Stimulated activated CD8-positive, alpha-beta memory T cell treated with anti-CD3 and anti-CD28 coated beads, Interleukin-2, amount 100 ng/mL, for 48 hours (primary cell): ENCODE results near the gene MAPK10.
"Not testable (repeated sequence)": the region's sequence is repeated elsewhere in the genome, so short reads cannot be mapped to it uniquely, and the experiment has no call there.

Source experiments
- DNase-seq, 2 donors: peaks; one replicate each; pipeline ENCODE4 v3.0.0-alpha.2; 2020; ENCODE audit warnings: low read depth in 2 of 2

The MAPK10 gene

DNA sequence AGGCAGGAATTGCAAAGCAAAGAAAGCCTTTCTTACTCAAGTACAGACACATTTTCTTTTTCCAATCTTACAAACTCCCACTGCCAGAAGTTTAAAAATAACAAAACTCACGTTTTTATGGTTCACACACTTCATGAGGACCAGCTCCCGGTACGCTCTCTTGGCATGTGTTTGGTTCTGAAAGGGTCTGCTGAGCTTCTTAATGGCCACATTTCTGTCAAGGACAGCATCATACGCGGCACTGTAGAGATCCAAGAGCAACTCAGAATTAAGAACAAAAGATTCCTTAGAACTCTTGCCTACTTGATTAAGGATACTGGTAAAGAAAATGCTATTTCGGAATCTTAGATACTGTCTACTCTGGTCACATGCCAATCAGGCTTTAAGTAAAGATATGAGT lies 252.7 kb downstream of the MAPK10 start:
- no peak for DNase-seq

DNA sequence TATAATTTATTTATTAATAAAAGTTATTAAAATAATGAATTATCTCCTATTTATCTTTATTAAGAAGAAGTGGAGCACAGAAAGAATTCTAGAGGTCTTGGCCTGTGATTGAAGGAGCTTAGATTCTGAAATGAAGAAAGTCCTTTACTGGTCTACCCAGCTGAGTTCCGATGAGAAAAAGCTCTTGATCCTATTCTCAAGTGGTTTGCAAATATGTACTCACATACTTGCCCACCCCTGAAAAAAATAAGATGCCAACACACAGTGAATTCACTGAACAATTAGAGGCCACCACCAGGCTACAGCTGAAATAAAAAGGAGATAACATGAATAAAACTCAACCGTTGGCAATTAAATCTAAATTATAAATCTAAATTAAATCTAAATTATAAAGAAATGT lies 253.4 kb downstream of the MAPK10 start:
- DNase-seq, result no peak

DNA sequence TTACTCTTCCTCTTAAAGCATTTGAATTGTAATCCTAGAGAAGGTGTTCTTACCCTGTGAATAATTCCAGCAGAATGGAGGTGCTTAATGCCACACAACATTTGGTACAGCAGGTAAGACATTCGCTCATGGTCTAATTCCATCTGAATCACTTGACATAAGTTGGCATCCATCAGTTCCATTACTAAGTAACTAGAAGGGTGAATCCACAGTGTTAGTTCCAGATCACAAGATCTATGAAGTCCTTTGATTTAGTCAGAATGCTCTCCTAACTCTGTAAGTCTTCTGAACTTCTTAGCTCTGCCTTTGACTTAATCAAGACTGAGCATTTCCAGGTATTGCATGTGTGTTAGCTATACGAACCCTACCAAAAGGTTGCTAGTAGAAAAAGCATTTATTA lies 258.0 kb downstream of the MAPK10 start:
- no peak for DNase-seq

DNA sequence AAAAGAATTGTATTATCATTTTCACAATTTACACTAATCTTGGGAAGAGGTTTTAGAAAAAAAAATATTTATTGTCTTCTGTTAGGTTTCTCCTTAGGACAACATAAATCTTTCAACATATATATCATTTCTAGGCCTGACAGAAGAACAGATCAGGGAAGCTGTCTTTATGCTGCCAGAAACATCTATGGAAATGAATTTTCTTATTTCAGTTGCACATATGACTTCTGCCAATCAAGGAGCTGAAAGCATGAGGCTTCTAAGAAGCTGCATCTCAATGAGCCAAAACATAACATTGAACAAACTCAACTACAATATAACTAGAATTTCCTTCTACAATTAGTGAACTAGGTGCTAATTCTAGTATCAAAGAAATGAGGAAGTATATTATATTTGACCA lies 258.4 kb downstream of the MAPK10 start:
- DNase-seq, result no peak

DNA sequence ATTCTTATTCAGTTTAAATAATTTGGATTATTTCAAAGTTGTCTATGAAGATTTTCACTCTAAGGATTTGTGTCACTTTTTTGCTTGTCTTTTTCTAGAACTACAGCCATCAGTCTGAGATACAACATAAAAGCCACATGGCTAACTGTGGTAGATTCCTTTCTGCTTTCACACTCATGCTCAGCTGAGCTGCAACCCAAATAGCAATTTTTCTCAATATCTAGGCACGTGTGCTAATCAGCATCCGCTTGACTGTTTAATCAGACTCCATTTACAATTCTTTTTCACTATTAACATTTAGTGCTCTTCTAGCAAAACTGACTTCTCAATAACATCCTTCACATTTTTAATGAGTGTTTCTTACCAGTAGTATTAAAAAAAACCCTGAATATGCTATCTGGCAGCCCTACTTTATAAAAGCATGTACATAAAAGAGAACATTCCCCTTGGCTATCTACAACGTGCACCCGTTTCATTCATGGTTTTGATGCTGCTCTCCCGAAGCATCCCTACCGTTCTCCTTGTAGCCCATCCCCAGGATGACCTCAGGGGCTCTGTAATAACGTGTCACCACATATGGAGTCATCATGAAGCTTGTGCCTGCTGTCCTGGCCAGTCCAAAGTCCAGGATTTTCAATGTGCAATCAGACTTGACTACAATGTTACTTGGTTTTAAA lies 259.2 kb downstream of the MAPK10 start:
- DNase-seq, result no peak

DNA sequence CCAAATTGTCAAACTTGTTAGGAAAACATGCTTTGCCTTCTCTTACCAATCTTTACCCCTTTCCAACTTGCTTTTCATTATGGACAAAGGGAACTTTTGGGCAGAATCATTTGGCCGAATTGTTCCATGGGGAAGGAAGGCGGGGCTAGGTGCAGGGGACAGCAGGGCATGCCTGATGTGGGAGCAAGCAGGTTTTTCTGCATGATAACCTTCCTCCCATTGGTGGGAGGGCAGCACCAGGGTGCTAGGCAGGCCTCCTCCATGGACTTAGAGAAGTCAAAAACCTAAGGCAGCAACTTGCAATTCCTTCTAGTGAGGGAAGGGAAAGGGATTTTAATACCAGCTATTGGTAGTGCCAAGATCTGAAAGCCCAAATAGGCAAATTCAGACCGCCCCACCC lies 260.5 kb downstream of the MAPK10 start:
- no peak for DNase-seq

DNA sequence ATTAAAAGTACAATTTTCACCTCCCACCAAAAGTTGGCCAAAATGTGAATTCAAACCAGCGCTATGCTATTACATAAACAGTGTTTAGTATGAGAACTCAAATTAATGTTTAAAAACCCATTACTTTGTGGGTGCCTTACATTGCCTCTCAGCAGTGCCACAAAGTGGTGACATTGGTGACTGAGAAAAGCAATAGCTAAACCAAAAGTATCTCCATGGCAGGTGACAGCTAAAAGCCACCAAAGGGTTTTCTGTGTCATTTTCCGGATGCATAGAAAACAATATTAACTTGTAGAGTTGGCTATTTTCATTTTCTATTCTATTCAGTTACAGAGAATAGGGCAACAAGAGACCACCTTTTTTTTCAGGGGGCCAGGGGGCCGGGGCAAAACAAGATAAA lies 261.2 kb downstream of the MAPK10 start:
- no peak for DNase-seq

DNA sequence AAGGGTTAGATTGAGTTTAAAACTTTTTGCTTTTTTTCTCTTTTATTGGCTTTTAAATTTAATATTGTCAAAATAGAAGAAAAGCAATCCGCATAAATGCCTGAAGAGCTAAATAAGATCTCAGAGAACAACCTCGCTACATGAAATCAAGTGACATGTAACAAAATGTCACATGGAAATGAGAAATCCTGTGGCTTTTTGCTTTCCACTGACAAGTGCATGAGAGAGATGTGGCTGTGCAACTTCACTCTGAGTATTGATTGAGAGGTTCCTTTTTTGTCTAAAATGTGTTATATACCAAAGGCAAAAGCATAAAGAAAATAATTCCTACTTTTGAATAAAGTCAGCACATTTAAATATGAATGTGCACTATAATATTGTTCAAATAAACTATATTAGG lies 263.5 kb downstream of the MAPK10 start:
- no peak for DNase-seq

DNA sequence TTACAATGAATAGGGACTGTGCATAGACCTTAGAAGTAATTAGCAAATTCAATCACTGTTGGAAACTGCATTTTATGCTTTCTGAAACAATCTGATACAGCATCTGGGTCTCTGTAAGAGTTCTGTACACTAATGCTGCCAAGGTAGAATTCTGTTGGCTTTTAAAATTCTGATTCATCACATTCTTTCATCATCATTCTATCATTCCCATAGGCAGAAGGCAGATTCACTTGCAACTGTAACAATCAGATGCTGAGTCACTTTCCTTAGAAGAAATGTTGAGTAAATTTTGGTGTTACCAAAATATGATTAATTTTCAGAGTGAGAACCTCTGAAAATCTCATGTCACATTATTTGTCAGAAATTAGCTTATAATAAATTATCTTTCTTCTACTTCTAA lies 267.2 kb downstream of the MAPK10 start:
- DNase-seq, result no peak

DNA sequence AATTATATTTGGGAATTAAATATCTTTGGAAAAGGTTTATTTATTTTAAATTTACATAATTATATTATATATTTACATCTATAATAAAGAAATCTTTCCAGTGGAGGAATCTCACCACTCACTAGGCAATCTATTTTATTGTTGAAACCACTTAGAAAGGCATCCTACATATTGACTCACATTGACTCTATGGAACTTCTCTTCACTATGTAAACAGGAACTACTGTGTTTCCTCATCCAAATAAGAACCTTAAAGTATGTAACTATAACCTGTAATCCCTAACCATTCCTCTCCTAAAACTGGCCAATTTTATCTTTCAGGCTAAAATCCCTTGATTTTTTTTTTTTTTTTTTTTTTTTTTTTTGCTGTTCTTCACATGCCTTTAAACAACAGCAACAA lies 268.7 kb downstream of the MAPK10 start:
- DNase-seq, result no peak

DNA sequence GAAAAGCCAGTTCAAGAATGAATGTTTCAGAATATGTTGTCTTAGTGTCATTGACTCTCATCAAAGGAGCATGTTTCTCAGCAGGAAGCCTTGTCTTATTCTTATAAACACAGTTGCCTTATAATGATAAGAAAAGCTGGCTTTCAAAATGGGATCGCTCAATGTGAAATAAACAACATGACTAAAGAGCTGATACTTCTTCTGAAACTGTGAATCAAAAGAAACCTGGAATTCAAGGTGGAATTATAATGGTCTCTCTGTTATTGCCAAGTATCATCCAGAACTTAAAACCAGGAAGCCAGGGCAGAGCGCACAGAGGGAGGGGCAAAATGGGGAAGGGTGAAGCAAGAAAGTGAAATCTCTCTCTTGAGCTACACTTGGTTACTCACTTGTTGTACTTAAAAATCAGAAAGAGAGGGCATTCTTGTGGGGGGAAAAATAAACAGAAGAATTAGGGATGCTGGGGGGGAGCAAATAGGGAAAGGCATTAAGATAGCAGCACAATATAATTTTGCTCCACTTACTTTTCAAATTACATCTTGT lies 270.0 kb downstream of the MAPK10 start:
- no peak for DNase-seq

DNA sequence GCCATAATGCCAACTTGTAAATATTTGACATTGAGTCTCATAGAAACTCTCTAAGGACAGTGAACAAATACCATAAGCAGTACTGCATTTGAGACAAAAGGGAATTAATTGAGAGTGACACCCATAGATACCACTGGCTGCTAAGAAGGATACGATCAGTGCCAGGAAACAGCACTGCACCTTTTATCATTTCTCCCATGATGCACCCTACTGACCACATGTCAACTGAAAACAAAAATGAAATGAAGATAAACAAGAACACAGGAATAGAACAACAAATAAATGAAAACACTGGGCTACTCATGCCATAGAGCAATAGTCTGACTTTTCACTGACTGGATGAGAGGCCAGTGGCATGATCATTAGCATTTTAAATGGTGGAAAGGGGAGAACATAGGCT lies 270.8 kb downstream of the MAPK10 start:
- no peak for DNase-seq

DNA sequence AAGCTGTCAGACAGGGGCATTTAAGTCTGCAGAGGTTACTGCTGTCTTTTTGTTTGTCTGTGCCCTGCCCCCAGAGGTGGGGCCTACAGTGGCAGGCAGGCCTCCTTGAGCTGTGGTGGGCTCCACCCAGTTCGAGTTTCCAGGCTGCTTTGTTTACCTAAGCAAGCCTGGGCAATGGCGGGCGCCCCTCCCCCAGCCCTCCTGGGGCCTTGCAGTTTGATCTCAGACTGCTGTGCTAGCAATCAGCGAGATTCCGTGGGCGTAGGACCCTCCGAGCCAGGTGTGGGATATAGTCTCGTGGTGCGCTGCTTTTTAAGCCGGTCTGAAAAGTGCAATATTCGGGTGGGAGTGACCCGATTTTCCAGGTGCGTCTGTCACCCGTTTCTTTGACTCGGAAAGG lies 284.1 kb downstream of the MAPK10 start:
- DNase-seq, result not testable (repeated sequence)

DNA sequence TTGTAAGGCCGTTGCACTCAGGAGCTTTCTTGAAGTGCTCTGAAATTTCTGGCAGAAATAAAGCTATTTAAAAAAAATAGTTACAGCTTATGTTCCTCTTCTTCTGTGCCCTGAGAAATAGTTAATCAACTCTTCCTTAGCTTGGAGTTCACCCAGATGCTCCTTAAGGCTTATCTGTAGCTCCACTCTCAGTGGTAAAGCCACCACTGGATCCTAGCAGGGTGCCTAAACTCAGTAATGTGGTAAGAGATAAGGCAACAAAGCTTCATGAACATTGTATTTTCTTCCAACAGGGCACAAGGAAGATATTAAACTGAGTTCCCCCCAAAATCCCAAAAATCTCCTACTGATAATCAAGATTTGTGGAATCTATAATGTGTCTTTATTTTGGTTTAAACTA lies 299.5 kb downstream of the MAPK10 start:
- no peak for DNase-seq

DNA sequence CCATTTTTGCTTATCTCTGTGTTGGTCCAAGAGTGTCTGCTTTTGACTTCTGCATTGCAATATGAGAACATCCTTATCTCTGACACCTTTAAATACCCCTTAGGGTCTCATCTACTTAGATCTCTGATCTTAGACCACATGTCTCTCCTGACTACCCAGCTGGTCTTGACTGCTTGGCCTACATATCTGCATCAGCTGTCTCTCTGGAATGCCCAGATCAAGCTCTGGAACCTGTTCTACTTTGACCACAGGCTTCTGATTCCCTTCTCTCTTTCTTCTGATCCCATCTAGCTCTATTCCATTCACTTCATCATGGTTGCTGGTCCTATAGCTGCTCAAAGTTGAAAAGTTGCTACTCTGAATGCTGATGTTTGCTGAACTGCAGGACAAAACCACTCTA lies 301.2 kb downstream of the MAPK10 start:
- no peak for DNase-seq

DNA sequence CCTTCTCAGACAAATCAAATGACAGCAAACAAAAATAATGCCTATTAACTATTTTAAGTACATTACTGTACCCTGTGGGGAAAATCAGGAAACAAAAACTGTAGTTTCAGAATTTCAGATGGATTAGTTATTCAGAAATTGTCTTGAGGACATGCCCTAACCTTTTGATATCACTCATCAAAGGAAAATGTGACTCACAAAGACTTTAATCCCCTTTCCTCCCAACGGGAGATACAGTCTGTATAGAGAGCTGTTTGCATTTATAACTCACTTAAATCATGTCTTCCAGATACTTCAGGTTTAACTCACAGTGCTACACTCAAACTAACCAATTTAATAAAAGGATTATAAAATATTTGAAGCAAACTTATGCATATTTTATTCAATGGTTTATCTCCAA lies 304.0 kb downstream of the MAPK10 start:
- DNase-seq, result no peak

DNA sequence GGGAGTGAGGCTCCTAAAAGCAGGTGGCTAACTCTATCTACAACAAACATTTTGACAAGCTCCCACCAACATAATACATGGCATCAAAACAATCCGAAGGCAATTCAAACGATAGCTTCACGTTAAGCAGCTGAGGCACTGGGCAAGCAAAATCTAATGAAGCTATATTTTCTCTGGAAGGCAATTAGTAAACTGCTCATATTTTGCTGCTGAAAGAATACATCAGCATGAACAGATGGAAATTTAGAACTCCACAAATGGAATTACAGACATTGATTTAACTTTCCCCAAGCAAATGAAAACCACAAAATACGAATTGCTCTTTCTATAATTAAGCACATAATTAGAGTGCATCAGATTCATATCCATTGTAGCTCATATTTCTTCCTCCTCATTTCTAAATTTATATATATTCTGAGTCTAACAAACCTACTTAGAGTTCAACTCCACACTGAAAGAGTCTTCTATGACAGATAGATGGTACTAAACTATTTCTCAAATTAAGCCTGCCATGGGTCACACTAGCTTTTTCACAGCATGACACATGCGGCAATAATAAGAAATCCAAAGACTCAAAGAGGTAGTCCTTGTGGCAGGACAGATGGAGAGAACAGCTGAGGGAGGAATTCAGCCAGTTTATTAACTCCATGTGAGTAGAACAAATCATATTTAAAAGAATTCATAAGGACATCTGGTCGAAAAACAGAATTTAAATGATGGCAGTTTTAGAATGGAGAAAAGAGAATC lies 305.4 kb downstream of the MAPK10 start:
- no peak for DNase-seq

DNA sequence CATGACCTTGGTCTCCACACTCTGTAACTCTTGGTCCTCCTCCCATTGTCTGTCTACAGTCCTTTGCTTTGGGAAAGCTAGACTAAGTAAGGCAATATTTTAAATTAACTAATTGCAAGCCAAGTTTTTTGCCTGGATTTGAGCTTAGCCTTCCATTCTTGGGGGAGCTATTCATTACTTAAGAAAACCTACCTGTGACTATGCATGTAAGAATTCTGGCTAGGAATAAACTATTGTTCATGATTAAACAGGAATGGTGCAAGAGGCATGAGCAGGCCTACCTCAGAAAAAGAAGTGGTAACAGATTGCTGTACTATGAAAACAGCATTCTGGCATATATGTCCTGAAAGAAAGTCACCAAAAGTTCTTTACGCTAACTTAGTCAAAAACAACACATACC lies 309.4 kb downstream of the MAPK10 start:
- no peak for DNase-seq

DNA sequence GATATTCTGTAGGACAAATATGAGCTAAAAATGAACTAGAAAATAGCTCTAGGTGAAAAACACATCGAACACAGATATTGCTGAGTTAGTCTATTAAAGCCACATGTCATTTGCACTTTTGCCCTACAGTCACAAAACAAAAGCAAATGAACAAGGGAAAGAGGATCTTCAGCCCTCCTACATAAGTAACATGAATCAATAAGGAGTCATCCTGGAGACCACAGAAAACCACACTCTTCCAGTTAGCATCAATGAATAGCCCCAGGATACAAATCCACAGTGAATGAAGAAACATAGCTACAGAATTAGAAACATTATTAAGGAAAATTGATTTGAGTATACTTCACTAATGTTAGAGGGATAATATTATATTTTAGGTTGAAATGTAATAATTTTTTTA lies 311.4 kb downstream of the MAPK10 start:
- DNase-seq, result no peak

DNA sequence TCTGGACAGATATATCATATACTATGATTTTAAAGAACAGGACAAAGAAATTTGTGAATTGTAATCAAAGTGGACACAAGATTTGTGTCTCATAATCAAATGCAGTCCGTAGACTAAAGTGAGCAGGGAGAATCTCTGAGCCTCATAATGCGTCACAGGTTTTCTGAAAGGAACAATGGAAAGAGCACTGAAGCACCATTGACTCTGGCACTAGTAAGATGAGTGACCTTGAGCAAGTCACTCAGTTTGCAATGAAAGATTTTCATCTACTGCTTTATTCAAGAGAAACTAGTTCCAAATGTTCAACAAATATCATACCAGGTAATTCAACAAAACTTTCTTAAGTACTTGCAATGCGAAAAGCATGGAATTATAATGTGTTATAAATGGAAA lies 315.3 kb downstream of the MAPK10 start:
- DNase-seq, result no peak

DNA sequence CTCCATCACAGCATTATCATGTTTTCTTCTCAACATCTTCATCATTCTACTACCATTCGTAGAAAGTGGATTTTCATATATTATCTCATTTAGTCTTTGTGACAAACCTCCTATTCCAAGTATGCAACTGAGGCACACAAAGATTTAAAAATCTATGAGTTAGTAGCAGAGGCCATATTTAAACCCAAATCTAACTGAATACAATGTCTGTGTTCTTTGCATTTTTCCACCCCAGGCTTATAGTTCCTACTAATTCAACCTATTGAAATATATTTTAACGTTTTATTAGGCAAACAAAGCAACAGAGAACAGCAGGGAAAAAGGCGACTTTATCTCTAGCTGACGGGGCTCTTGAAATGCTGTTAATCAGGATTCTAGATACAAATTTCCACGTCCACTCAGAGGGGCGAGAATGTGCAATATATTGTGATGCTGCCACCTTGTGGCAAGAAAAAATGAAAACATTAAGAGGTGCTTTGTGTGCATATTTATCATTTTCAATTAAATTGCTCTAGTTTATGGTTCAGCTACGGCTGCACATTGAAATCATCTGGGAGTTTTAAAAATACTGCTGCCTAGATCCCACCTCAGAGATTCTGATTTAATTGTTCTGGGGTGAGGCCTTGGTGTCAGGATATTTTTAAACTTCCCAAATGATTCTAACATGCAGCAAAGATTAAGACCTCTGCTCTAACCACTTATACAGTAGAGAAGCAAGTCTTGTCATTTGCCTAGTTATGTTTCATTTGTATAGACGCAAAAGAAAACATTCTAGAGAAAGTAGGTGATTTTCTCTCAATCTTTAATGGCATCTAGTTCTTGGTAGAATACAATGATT lies 315.9 kb downstream of the MAPK10 start:
- no peak for DNase-seq

DNA sequence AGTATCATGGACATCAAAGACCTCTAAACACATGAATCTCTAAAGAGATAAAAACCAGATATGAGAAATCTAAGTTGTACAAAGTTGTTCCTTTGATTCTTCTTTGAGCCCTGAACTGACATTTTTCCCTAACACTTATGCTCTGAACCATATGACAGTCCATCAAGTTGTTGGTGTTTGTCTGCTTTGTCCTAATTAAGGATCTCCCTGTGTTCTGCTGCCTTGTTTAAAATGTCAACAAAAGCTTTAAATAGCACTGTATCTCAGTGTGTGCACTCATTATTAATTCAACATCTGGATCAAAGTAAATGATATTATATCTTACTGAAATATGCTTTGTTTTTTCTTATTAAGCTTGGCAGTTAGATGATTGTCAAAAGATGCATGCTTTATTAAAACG lies 321.8 kb downstream of the MAPK10 start:
- no peak for DNase-seq

DNA sequence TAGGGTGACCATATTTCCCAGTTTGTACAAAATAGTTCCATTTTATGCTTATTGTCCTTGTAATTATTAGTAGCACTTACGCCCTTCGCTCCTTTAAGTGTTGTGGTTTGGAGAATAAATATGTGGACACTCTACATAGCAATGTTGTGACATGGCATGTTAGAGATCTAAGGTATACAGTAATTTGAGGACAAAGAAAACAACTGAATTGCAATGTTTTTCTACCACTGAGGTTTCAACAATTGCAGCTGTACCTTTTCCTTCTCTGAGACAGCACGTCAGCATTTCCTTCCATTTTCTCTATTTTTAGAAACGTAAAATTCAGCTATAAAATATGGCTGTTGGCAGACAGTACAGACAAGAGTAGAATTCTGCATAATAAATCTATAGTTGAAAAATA lies 323.1 kb downstream of the MAPK10 start:
- no peak for DNase-seq
